ENCODE data around the gene MND1.
"Not testable (repeated sequence)": the region's sequence is repeated elsewhere in the genome, so short reads cannot be mapped to it uniquely, and the experiment has no call there.

The MND1 gene

GRCh38 chr4:153403726-153404125 is 59.2 kb downstream of the MND1 start:
- DNase-seq (ENCODE audit: low read depth in 2 of 2) = no peak

GRCh38 chr4:153407906-153408305 is 63.4 kb downstream of the MND1 start:
- DNase-seq (ENCODE audit: low read depth in 2 of 2) = no peak

GRCh38 chr4:153408932-153409331 is 64.4 kb downstream of the MND1 start:
- no peak for DNase-seq (ENCODE audit: low read depth in 2 of 2)

GRCh38 chr4:153409412-153409811 is 64.9 kb downstream of the MND1 start:
- no peak for DNase-seq (ENCODE audit: low read depth in 2 of 2)

- DNase-seq (ENCODE audit: low read depth in 2 of 2) = no peak
Measured at GRCh38 chr4:153409924-153410501, 65.5 kb downstream of the MND1 start.

GRCh38 chr4:153413842-153414241 is 69.4 kb downstream of the MND1 start:
- DNase-seq (ENCODE audit: low read depth in 2 of 2) = no peak

GRCh38 chr4:153416456-153416855 is 72.0 kb downstream of the MND1 start:
- not testable (repeated sequence) for DNase-seq (ENCODE audit: low read depth in 2 of 2)

GRCh38 chr4:153418121-153418520 is 73.6 kb downstream of the MND1 start:
- no peak for DNase-seq (ENCODE audit: low read depth in 2 of 2)

- no peak for DNase-seq (ENCODE audit: low read depth in 2 of 2)
Measured at GRCh38 chr4:153418558-153418957, 74.1 kb downstream of the MND1 start.

GRCh38 chr4:153419029-153419428 is 74.5 kb downstream of the MND1 start:
- DNase-seq (ENCODE audit: low read depth in 2 of 2) = no peak

GRCh38 chr4:153419673-153420278 is 75.3 kb downstream of the MND1 start:
- DNase-seq (ENCODE audit: low read depth in 2 of 2) = no peak

- no peak for DNase-seq (ENCODE audit: low read depth in 2 of 2)
Measured at GRCh38 chr4:153420361-153420760, 75.9 kb downstream of the MND1 start.

- DNase-seq (ENCODE audit: low read depth in 2 of 2) = no peak
Measured at GRCh38 chr4:153421941-153422340, 77.5 kb downstream of the MND1 start.

- DNase-seq (ENCODE audit: low read depth in 2 of 2) = no peak
Measured at GRCh38 chr4:153426207-153426885, 81.9 kb downstream of the MND1 start.

GRCh38 chr4:153427363-153428071 is 83.0 kb downstream of the MND1 start:
- no peak for DNase-seq (ENCODE audit: low read depth in 2 of 2)

GRCh38 chr4:153428941-153429475 is 84.5 kb downstream of the MND1 start:
- DNase-seq (ENCODE audit: low read depth in 2 of 2) = no peak

- DNase-seq (ENCODE audit: low read depth in 2 of 2) = peak; percentile 57 to 64
Measured at GRCh38 chr4:153432965-153433753, 88.7 kb downstream of the MND1 start.

- DNase-seq (ENCODE audit: low read depth in 2 of 2) = no peak
Measured at GRCh38 chr4:153433754-153434105, 89.2 kb downstream of the MND1 start.

GRCh38 chr4:153434190-153434589 is 89.7 kb downstream of the MND1 start:
- DNase-seq (ENCODE audit: low read depth in 2 of 2) = no peak

- DNase-seq (ENCODE audit: low read depth in 2 of 2) = peak in 1 of 2 donors; percentile 24
Measured at GRCh38 chr4:153438916-153439756, 94.6 kb downstream of the MND1 start.

- DNase-seq (ENCODE audit: low read depth in 2 of 2) = no peak
Measured at GRCh38 chr4:153439831-153440230, 95.3 kb downstream of the MND1 start.
